H1 (cell line): Measurements from ENCODE around the gene CCNY. TPM values are rescaled to one million over a fixed set of nuclear protein-coding genes. Genes with fewer than 3 reads are reported as not detected.

Source experiments
- CTCF ChIA-PET: fragments of 300-600 bp; sonication (Branson Sonifier 250); formaldehyde crosslinking; loops from one replicate; lab custom pipeline; 2021; ENCODE audit not compliant: partially characterized antibody; lab: Charles Lee
- POLR2A ChIA-PET: fragments of 300-600 bp; sonication (Branson Sonifier 250); formaldehyde crosslinking; loops from one replicate; lab custom pipeline; 2021; ENCODE audit warnings: inconsistent platforms; ENCODE audit not compliant: partially characterized antibody; lab: Charles Lee
- DNase-seq, 2 experiments: peaks; one replicate each; pipeline versions ENCODE4 v3.0.0 to v3.0.0-alpha.2; 2010 to 2022; ENCODE audit warnings: low spot score in 2 of 2, low read depth in 1 of 2, mixed read lengths in 1 of 2
- FAIRE-seq: peaks from 2 replicates; lab custom pipeline; 2011; peaks lifted over from hg19 to GRCh38; lab: Jason Lieb, UNC
- H2AFZ ChIP-seq: 2 replicates; pipeline ENCODE4 v1.8.1; 2012; ENCODE audit warnings: low read length, inconsistent platforms
- H2AK5ac ChIP-seq: 2 replicates; pipeline ENCODE4 v1.6.1; 2013; ENCODE audit warnings: low read depth, low read length
- H2BK120ac ChIP-seq: replicated peaks from 2 replicates; pipeline ENCODE3; 2013; ENCODE audit warnings: low read depth, low read length, inconsistent platforms
- H2BK12ac ChIP-seq: 2 replicates; pipeline ENCODE4 v1.6.1; 2013; ENCODE audit warnings: low read depth, low read length
- H2BK15ac ChIP-seq: 2 replicates; pipeline ENCODE4 v1.6.1; 2013; ENCODE audit warnings: low read length
- H2BK20ac ChIP-seq: 2 replicates; pipeline ENCODE4 v1.6.1; 2013; ENCODE audit warnings: low read length
- H2BK5ac ChIP-seq: 2 replicates; pipeline ENCODE4 v1.6.1; 2013; ENCODE audit warnings: low read depth, low read length
- H3K14ac ChIP-seq: 2 replicates; pipeline ENCODE4 v1.6.1; 2013; ENCODE audit warnings: inconsistent platforms; ENCODE audit not compliant: insufficient read length
- H3K18ac ChIP-seq: 2 replicates; pipeline ENCODE4 v1.6.1; 2013; ENCODE audit warnings: low read length; ENCODE audit errors: extremely low read depth
- H3K23ac ChIP-seq: 2 replicates; pipeline ENCODE4 v1.6.1; 2013; ENCODE audit warnings: inconsistent platforms; ENCODE audit not compliant: insufficient read length
- H3K23me2 ChIP-seq: 2 replicates; pipeline ENCODE4 v1.6.1; 2013; ENCODE audit warnings: low read depth, low read length
- H3K27ac ChIP-seq: 2 replicates; pipeline ENCODE4 v1.6.1; 2011; ENCODE audit warnings: low read depth, low read length, inconsistent platforms
- H3K27me3 ChIP-seq, 4 experiments: replicated peaks in 1 of 4; 1 replicate in 1 of 4; 2 replicates in 3 of 4; pipeline versions ENCODE4 v1.6.1 to v1.8.1; 2011 to 2013; ENCODE audit warnings: low read length in 3 of 4, mild to moderate bottlenecking in 3 of 4, inconsistent platforms in 2 of 4, mixed read lengths in 2 of 4, moderate library complexity in 1 of 4; ENCODE audit not compliant: control insufficient read depth in 3 of 4, insufficient read depth in 3 of 4; ENCODE audit errors: extremely low read depth in 1 of 4
- H3K36me3 ChIP-seq, 4 experiments: 2 replicates each; pipeline versions ENCODE4 v1.6.1 to v1.8.1; 2011 to 2013; ENCODE audit warnings: mild to moderate bottlenecking in 4 of 4, low read length in 3 of 4, moderate library complexity in 2 of 4, control low read depth in 1 of 4, inconsistent platforms in 1 of 4; ENCODE audit not compliant: insufficient read depth in 4 of 4, control insufficient read depth in 2 of 4
- H3K4ac ChIP-seq: replicated peaks from 2 replicates; pipeline ENCODE3; 2013; ENCODE audit warnings: low read length, low read depth, mixed read lengths, inconsistent platforms; ENCODE audit not compliant: insufficient read length
- H3K4me1 ChIP-seq, 4 experiments: replicated peaks in 1 of 4; 1 replicate in 1 of 4; 2 replicates in 3 of 4; pipeline versions ENCODE4 v1.6.1 to v1.8.1; 2011 to 2013; ENCODE audit warnings: low read length in 3 of 4, inconsistent platforms in 2 of 4, mixed read lengths in 1 of 4; ENCODE audit not compliant: insufficient read depth in 4 of 4, control insufficient read depth in 3 of 4
- H3K4me2 ChIP-seq, 2 experiments: 2 replicates each; pipeline versions ENCODE4 v1.6.1 to v1.8.1; 2011 to 2013; ENCODE audit warnings: low read depth in 2 of 2, low read length in 2 of 2, control low read depth in 1 of 2, inconsistent platforms in 1 of 2, mild to moderate bottlenecking in 1 of 2; ENCODE audit not compliant: insufficient read depth in 1 of 2
- H3K4me3 ChIP-seq, 4 experiments: fragments of 200-600, 300-600 bp in 1 of 4; sonication (generic), shearing (Covaris generic), sonication (Bioruptor Twin) in 1 of 4; 2 replicates each; pipeline versions ENCODE4 v1.5.1 to v1.8.1; 2011 to 2016; ENCODE audit warnings: low read length in 4 of 4, low read depth in 3 of 4, control low read depth in 2 of 4, inconsistent platforms in 2 of 4, mild to moderate bottlenecking in 2 of 4, mixed read lengths in 1 of 4, moderate library complexity in 1 of 4; ENCODE audit not compliant: insufficient read depth in 2 of 4; ENCODE audit errors: extremely low read depth in 1 of 4
- H3K56ac ChIP-seq: replicated peaks from 2 replicates; pipeline ENCODE3; 2013; ENCODE audit warnings: low read depth, mild to moderate bottlenecking, mixed read lengths, low read length, inconsistent platforms; ENCODE audit not compliant: insufficient read length
- H3K79me1 ChIP-seq: 2 replicates; pipeline ENCODE4 v1.6.1; 2013; ENCODE audit warnings: low read depth, low read length, control low read depth
- H3K79me2 ChIP-seq, 2 experiments: 2 replicates each; pipeline versions ENCODE4 v1.6.1 to v1.8.1; 2012 to 2013; ENCODE audit warnings: low read length in 2 of 2, mild to moderate bottlenecking in 2 of 2, inconsistent platforms in 1 of 2; ENCODE audit not compliant: insufficient read depth in 2 of 2, control insufficient read depth in 1 of 2
- H3K9ac ChIP-seq, 4 experiments: replicated peaks in 1 of 4; 1 replicate in 1 of 4; 2 replicates in 3 of 4; pipeline versions ENCODE4 v1.6.1 to v1.8.1; 2011 to 2013; ENCODE audit warnings: low read depth in 3 of 4, low read length in 3 of 4, control low read depth in 2 of 4, mild to moderate bottlenecking in 2 of 4, moderate library complexity in 2 of 4, inconsistent platforms in 1 of 4; ENCODE audit errors: extremely low read depth in 1 of 4
- H3K9me3 ChIP-seq, 2 experiments: 2 replicates each; pipeline versions ENCODE4 v1.6.1 to v1.8.1; 2012 to 2013; ENCODE audit warnings: mild to moderate bottlenecking in 2 of 2, moderate library complexity in 2 of 2, control low read depth in 1 of 2, inconsistent platforms in 1 of 2, low read depth in 1 of 2, low read length in 1 of 2, mixed read lengths in 1 of 2; ENCODE audit not compliant: insufficient read depth in 2 of 2
- H4K20me1 ChIP-seq, 2 experiments: replicated peaks in 1 of 2; 2 replicates each; pipeline versions ENCODE3 to v1.8.1; 2011 to 2013; ENCODE audit warnings: inconsistent platforms in 2 of 2, low read length in 2 of 2, mild to moderate bottlenecking in 1 of 2; ENCODE audit not compliant: insufficient read depth in 2 of 2, control insufficient read depth in 1 of 2
- H4K5ac ChIP-seq: 2 replicates; pipeline ENCODE4 v1.6.1; 2013; ENCODE audit warnings: low read length, low read depth, mixed read lengths, inconsistent platforms; ENCODE audit not compliant: insufficient read length
- H4K8ac ChIP-seq: 2 replicates; pipeline ENCODE4 v1.8.0; 2013; ENCODE audit warnings: mild to moderate bottlenecking, moderate library complexity, low read length, inconsistent platforms; ENCODE audit not compliant: insufficient read depth; ENCODE audit errors: extremely low read depth
- H4K91ac ChIP-seq: replicated peaks from 2 replicates; pipeline ENCODE3; 2013; ENCODE audit warnings: low read length, mixed read lengths, inconsistent platforms; ENCODE audit not compliant: insufficient read length
- CEBPB ChIP-seq: IDR thresholded peaks from 2 replicates; pipeline ENCODE4 v1.6.1; 2012; ENCODE audit warnings: low read depth, low read length
- CREB1 ChIP-seq: IDR thresholded peaks from 2 replicates; pipeline ENCODE4 v1.6.1; 2012; ENCODE audit warnings: inconsistent platforms
- E2F6 ChIP-seq: IDR thresholded peaks from 2 replicates; pipeline ENCODE4 v1.6.1; 2012; ENCODE audit warnings: inconsistent platforms
- EP300 ChIP-seq, 2 experiments: IDR thresholded peaks; 1 replicate in 1 of 2; 2 replicates in 1 of 2; pipeline ENCODE4 v1.6.1; 2011 to 2012; ENCODE audit warnings: low read depth in 2 of 2, low read length in 2 of 2, mild to moderate bottlenecking in 2 of 2, borderline replicate concordance in 1 of 2, inconsistent platforms in 1 of 2, moderate library complexity in 1 of 2
- JUND ChIP-seq: IDR thresholded peaks from 2 replicates; pipeline ENCODE4 v1.6.1; 2011; ENCODE audit warnings: mild to moderate bottlenecking, improper control_type of control experiment, low read length
- KDM5A ChIP-seq: fragments of 200-600 bp; IDR thresholded peaks from 2 replicates; pipeline ENCODE4 v1.7.1; 2012; ENCODE audit warnings: mild to moderate bottlenecking, low read length, inconsistent platforms, mixed read lengths
- NRF1 ChIP-seq: IDR thresholded peaks from 2 replicates; pipeline ENCODE4 v1.6.1; 2011; ENCODE audit warnings: mild to moderate bottlenecking, low read depth, low read length, improper control_type of control experiment
- RBBP5 ChIP-seq: IDR thresholded peaks from 2 replicates; pipeline ENCODE4 v1.7.1; 2012; ENCODE audit warnings: low read depth, mild to moderate bottlenecking, inconsistent platforms, low read length, moderate library complexity, borderline replicate concordance
- SIN3A ChIP-seq, 2 experiments: IDR thresholded peaks in 1 of 2; conservative IDR thresholded peaks in 1 of 2; 2 replicates each; pipeline ENCODE4 v1.6.1; 2011 to 2012; ENCODE audit warnings: low read length in 2 of 2, improper control_type of control experiment in 1 of 2, low read depth in 1 of 2, mild to moderate bottlenecking in 1 of 2
- TBP ChIP-seq: IDR thresholded peaks from 2 replicates; pipeline ENCODE4 v1.6.1; 2011; ENCODE audit warnings: low read depth, low read length, improper control_type of control experiment
- WGBS, 2 experiments: shearing (Covaris generic) in 1 of 2; methylation state at CpG; one replicate each; pipeline versions ENCODE4 v1.1.6 to v1.1.7; 2013 to 2015; ENCODE audit warnings: low lambda C conversion rate in 2 of 2, mixed read lengths in 2 of 2, inconsistent platforms in 1 of 2, low coverage in 1 of 2, missing lambda C conversion rate in 1 of 2; ENCODE audit not compliant: insufficient replicate concordance in 2 of 2, insufficient coverage in 1 of 2, insufficient read length in 1 of 2; ENCODE audit errors: extremely low coverage in 1 of 2, missing lambda C conversion rate in 1 of 2; 5-methylcytosine and 5-hydroxymethylcytosine counted together
- polyA plus RNA-seq, 7 experiments: library from polyadenylated mRNA; depleted of rRNA in 3 of 7; stranded (reverse) in 5 of 7; unstranded in 2 of 7; fragments of >200 nt in 5 of 7; fragments of 200-250 nt in 2 of 7; gene quantifications; 1 replicate in 5 of 7; 2 replicates in 1 of 7; 4 replicates in 1 of 7; pipeline versions ENCODE4 v1.2.1 to v1.2.3, GENCODE V29; 2011 to 2013; ENCODE audit warnings: missing spikeins in 2 of 7, mixed read lengths in 2 of 7
- total RNA-seq: library from RNA; stranded (reverse); fragmentation: NEBNext Ultra II Directional; extraction: Animal tissue kit (Norgen Biotek cat#: 25700); gene quantifications from 2 replicates; pipeline ENCODE4 v1.2.1, GENCODE V29; 2021

CCNY gene
- total and polyA plus RNA-seq, 2 of the 8 experiments (the other 6 are each of a cell fraction or from before 2014, with no cell fraction given): 25.3 to 68.2 TPM

- Histone ChIP-seq H3K79me1 (peaks cover 7% of the 10 kb centered on the region), H3K56ac (no peak overlapping the region), H2AK5ac (peak overlapping the region; percentile 82; the same call in 1 of the 2 replicates), H2BK12ac (peak overlapping the region; percentile 18), H3K4me2 (peak overlapping the region in 1 of 2 experiments; percentile 75; a peak in 2 of 4 replicates), H2BK120ac (peak overlapping the region; percentile 3), H3K4me1 (peaks cover 27 to 54% (median 37%) of the 10 kb centered on the region in 4 experiments), H3K79me2 (peaks cover under 1 to 80% of the 10 kb centered on the region in 2 experiments; a peak in 3 of 4 replicates), H4K5ac (no peak overlapping the region), H3K27me3 (no peaks in the 10 kb centered on the region), H2BK15ac (peak overlapping the region; percentile 73; the same call in 1 of the 2 replicates), H3K23me2 (peaks cover 5% of the 10 kb centered on the region; the same call in 1 of the 2 replicates), H3K4ac (no peak overlapping the region), H3K27ac (peak overlapping the region; percentile 52; the same call in 1 of the 2 replicates), H4K91ac (peak overlapping the region; percentile 59), H4K20me1 (peaks cover 0 to 12% of the 10 kb centered on the region in 2 experiments), H2AFZ (no peak overlapping the region), H2BK20ac (peak overlapping the region; percentile 64), H4K8ac (no peak overlapping the region), H3K23ac (no peak overlapping the region), H3K4me3 (no peak overlapping the region), H2BK5ac (peak overlapping the region; percentile 60), H3K9ac (peak overlapping the region in 1 of 4 experiments; percentile 37; a peak in 1 of 7 replicates), H3K36me3 (no peaks in the 10 kb centered on the region; a peak in 1 of 8 replicates), H3K14ac (no peak overlapping the region), H3K18ac (no peak overlapping the region; the same call in 1 of the 2 replicates), H3K9me3 (no peaks in the 10 kb centered on the region)
- TF ChIP-seq RBBP5 (no peak), SIN3A (conservative IDR thresholded peaks at IDR 0.05 in 1 of 2, IDR thresholded peaks at IDR 0.05 in 1 of 2; ENCODE audit: low read depth in 1 of 2, low read length in 2 of 2) (no peak), CEBPB (no peak), E2F6 (no peak), TBP (no peak), KDM5A (no peak), JUND (no peak), EP300 (IDR thresholded peaks at IDR 0.05; ENCODE audit: borderline replicate concordance in 1 of 2, low read depth in 2 of 2, low read length in 2 of 2) (no peak), NRF1 (no peak), CREB1 (no peak)
- DNase-seq (no peak), FAIRE-seq (no peak)
- CTCF ChIA-PET: interaction anchor here (0.8 kb wide), 1 partner anchor 12 kb away, joined by 4 read pairs; no protein-coding TSS in a partner anchor
- POLR2A ChIA-PET: interaction anchor here (1.7 kb wide), 1 partner anchor 16 kb away, joined by 3 read pairs; no protein-coding TSS in a partner anchor
- 85% methylated on average over 5 of the region's 5 CpGs; no CpG with 5 or more reads in 1 of the 2 experiments for WGBS, 2 experiments
Measured at GRCh38 chr10:35466170-35466569, 129.9 kb downstream of the CCNY start.
